ENCODE measurements around the gene LHPP.
"Not testable (repeated sequence)": the region's sequence is repeated elsewhere in the genome, so short reads cannot be mapped to it uniquely, and the experiment has no call there.

LHPP gene

GRCh38 chr10:124461642-124462347, at the start of gene LHPP:
LHPP (plus strand) TSS chr10:124461823; CDS start chr10:124461863, 40 bp downstream.
- DNase-seq, result peak; percentile 51 to 69

GRCh38 chr10:124414076-124414475, 47.5 kb upstream of the LHPP start:
- DNase-seq, result no peak

- no peak for DNase-seq
These were observed 46.4 kb upstream of the LHPP start for GRCh38 chr10:124415210-124415609.

GRCh38 chr10:124416733-124417132, 44.9 kb upstream of the LHPP start:
- no peak for DNase-seq

GRCh38 chr10:124417895-124418725, 43.5 kb upstream of the LHPP start:
- no peak for DNase-seq

GRCh38 chr10:124418726-124419501, 42.7 kb upstream of the LHPP start, which contains the start of gene OAT:
OAT (minus strand) TSS chr10:124418923; CDS start chr10:124412171, 6,752 bp downstream.
- DNase-seq, result peak; percentile 89 to 92

- no peak for DNase-seq
These were observed 42.0 kb upstream of the LHPP start for GRCh38 chr10:124419635-124420034.

GRCh38 chr10:124420254-124420653, 41.4 kb upstream of the LHPP start:
- DNase-seq, result no peak

GRCh38 chr10:124422742-124423141, 38.9 kb upstream of the LHPP start:
- DNase-seq, result no peak

- no peak for DNase-seq
These were observed 37.8 kb upstream of the LHPP start for GRCh38 chr10:124423813-124424212.

- DNase-seq, result no peak
These were observed 36.2 kb upstream of the LHPP start for GRCh38 chr10:124425227-124425962.

- DNase-seq, result no peak
These were observed 33.3 kb upstream of the LHPP start for GRCh38 chr10:124428207-124428777.

- DNase-seq, result no peak
These were observed 32.0 kb upstream of the LHPP start for GRCh38 chr10:124429576-124429975.

GRCh38 chr10:124430077-124430476, 31.5 kb upstream of the LHPP start:
- no peak for DNase-seq

- no peak for DNase-seq
These were observed 28.2 kb upstream of the LHPP start for GRCh38 chr10:124433461-124433860.

- DNase-seq, result not testable (repeated sequence)
These were observed 25.9 kb upstream of the LHPP start for GRCh38 chr10:124435683-124436082.

GRCh38 chr10:124436191-124436638, 25.4 kb upstream of the LHPP start:
- no peak for DNase-seq

GRCh38 chr10:124441694-124442093, 19.9 kb upstream of the LHPP start:
- not testable (repeated sequence) for DNase-seq

GRCh38 chr10:124446830-124447750, 14.5 kb upstream of the LHPP start:
- no peak for DNase-seq

GRCh38 chr10:124447751-124448466, 13.7 kb upstream of the LHPP start:
- DNase-seq, result no peak
